Activated naive CD8-positive, alpha-beta T cell treated with anti-CD3 and anti-CD28 coated beads for 36 hours (primary cell): ENCODE measurements around the gene RRAS. TPM values are rescaled to one million over a fixed set of nuclear protein-coding genes. Genes with fewer than 3 reads are reported as not detected.

Source experiments
- DNase-seq: peaks from one replicate; pipeline ENCODE4 v3.0.0; 2021
- H3K27ac Mint-ChIP-seq: one replicate; pipeline ENCODE4 v1.8.0; 2022; ENCODE audit warnings: mild to moderate bottlenecking, moderate library complexity, mixed read lengths
- H3K27me3 Mint-ChIP-seq: one replicate; pipeline ENCODE4 v1.8.0; 2022; ENCODE audit warnings: mild to moderate bottlenecking, mixed read lengths
- H3K36me3 Mint-ChIP-seq: one replicate; pipeline ENCODE4 v1.8.0; 2021; ENCODE audit warnings: mild to moderate bottlenecking, mixed read lengths
- H3K4me1 Mint-ChIP-seq: one replicate; pipeline ENCODE4 v1.8.0; 2021; ENCODE audit warnings: mixed read lengths
- H3K4me3 Mint-ChIP-seq: one replicate; pipeline ENCODE4 v1.8.0; 2022; ENCODE audit warnings: mild to moderate bottlenecking, moderate library complexity, mixed read lengths
- H3K9me3 Mint-ChIP-seq: one replicate; pipeline ENCODE4 v1.8.0; 2022; ENCODE audit warnings: mixed read lengths
- total RNA-seq, 2 experiments: library from RNA; stranded (reverse); gene quantifications; one replicate each; pipeline ENCODE4 v1.2.3, GENCODE V29; 2021

RRAS gene
- total RNA-seq, 2 experiments from 2014 or later: 4.4 to 5.0 TPM

GRCh38 chr19:49665036-49665350 is 25.1 kb upstream of the RRAS start:
- DNase-seq: no peak
- H3K27ac Mint-ChIP-seq: peak overlapping the region; percentile 92
- H3K27me3 Mint-ChIP-seq: no peaks in the 10 kb centered on the region
- H3K4me3 Mint-ChIP-seq: peak overlapping the region; percentile 95
- H3K4me1 Mint-ChIP-seq: peaks cover 27% of the 10 kb centered on the region
- peaks cover 13% of the 10 kb centered on the region for H3K36me3 Mint-ChIP-seq
- H3K9me3 Mint-ChIP-seq: no peaks in the 10 kb centered on the region

GRCh38 chr19:49664171-49665035 is 24.5 kb upstream of the RRAS start:
- Mint-ChIP-seq H3K36me3 (peaks cover 13% of the 10 kb centered on the region), H3K4me3 (peak overlapping the region; percentile 95), H3K4me1 (peaks cover 27% of the 10 kb centered on the region), H3K9me3 (no peaks in the 10 kb centered on the region), H3K27me3 (no peaks in the 10 kb centered on the region), H3K27ac (peak overlapping the region; percentile 92)
- peak; percentile 86 for DNase-seq

DNA sequence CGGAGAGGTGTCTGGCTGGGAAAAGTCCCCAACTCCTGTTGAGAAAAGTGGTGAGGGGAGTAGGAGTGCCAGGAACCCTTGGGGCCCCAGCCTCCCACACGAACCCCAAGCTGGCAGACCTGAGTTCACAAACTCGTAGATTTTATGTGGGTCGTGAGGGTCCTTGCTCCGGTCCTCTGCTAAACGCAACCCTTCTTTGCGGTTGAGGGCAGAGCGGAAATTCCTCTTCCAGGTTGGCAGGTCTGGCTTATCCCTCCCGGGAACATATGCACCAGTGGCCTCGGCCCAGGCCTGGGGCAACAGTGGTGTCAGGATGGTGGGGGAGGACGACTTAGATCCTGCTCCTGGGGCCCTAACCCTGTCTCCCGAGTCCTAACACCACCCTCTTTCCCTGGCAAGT is 23.3 kb upstream of the RRAS start:
- Mint-ChIP-seq H3K27ac (peak overlapping the region; percentile 92), H3K36me3 (peaks cover 13% of the 10 kb centered on the region), H3K4me3 (peak overlapping the region; percentile 95), H3K9me3 (no peaks in the 10 kb centered on the region), H3K4me1 (peaks cover 28% of the 10 kb centered on the region), H3K27me3 (no peaks in the 10 kb centered on the region)
- DNase-seq: no peak

- Mint-ChIP-seq H3K4me1 (peaks cover 23% of the 10 kb centered on the region), H3K9me3 (no peaks in the 10 kb centered on the region), H3K4me3 (no peak overlapping the region), H3K27ac (no peak overlapping the region), H3K36me3 (peaks cover 16% of the 10 kb centered on the region), H3K27me3 (no peaks in the 10 kb centered on the region)
- DNase-seq: no peak
Measured at GRCh38 chr19:49662011-49662410, 22.1 kb upstream of the RRAS start.

DNA sequence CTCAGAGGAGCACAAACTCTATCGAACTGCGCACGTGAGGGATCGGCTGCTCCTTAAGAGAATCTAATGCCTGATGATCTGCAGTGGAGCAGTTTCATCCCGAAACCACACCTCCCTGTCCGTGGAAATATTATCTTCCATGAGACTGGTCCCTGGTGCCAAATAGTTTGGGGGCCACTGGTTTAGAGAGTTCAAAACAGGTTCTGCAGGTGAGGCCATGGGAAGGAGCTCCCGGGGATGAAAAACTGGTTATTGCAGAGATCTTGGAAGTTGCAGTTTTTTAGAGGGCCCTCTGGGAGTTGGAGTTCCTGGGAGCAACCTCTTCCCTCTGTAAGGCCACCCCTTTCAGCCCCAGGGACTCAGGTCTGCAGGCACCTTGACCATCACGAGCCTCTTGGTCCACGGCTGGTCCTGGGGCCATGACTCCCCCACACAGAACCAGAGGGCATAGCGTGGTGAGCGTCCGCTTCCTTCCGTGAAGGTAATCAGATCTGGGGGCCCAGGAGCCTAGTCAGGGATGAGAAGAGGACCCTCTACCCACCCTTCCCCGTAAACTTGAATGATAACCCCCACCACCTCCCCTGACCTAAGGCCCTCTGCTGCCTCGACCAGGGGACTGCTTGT is 20.5 kb upstream of the RRAS start:
- peaks cover 18% of the 10 kb centered on the region for H3K4me1 Mint-ChIP-seq
- peaks cover 16% of the 10 kb centered on the region for H3K36me3 Mint-ChIP-seq
- DNase-seq: no peak
- no peaks in the 10 kb centered on the region for H3K27me3 Mint-ChIP-seq
- no peaks in the 10 kb centered on the region for H3K9me3 Mint-ChIP-seq
- no peak overlapping the region for H3K27ac Mint-ChIP-seq
- no peak overlapping the region for H3K4me3 Mint-ChIP-seq

GRCh38 chr19:49658566-49659442 is 18.9 kb upstream of the RRAS start:
- peaks cover 15% of the 10 kb centered on the region for H3K4me1 Mint-ChIP-seq
- H3K9me3 Mint-ChIP-seq: no peaks in the 10 kb centered on the region
- DNase-seq: no peak
- no peak overlapping the region for H3K4me3 Mint-ChIP-seq
- peaks cover 15% of the 10 kb centered on the region for H3K36me3 Mint-ChIP-seq
- H3K27ac Mint-ChIP-seq: no peak overlapping the region
- H3K27me3 Mint-ChIP-seq: no peaks in the 10 kb centered on the region

DNA sequence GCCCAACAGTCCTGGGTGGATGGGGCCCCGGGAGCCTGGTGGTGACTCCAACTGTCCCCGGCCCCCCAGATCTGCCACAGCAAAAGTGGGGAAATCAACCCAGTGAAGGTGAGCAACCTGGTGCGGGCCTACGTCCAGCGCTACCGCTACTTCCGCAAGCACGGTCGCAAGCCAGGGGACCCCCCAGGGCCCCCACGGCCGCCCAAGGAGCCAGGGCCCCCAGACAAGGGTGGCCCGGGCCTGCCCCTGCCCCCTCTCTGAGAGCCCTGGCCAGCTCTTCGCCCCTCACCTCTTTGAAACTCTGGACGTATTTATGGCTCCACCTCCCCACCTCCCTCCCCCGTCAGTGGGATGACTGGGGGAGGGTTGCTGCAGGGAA is 18.2 kb upstream of the RRAS start:
- Mint-ChIP-seq H3K36me3 (peaks cover 15% of the 10 kb centered on the region), H3K27ac (no peak overlapping the region), H3K27me3 (no peaks in the 10 kb centered on the region), H3K9me3 (no peaks in the 10 kb centered on the region), H3K4me3 (no peak overlapping the region), H3K4me1 (peaks cover 9% of the 10 kb centered on the region)
- no peak for DNase-seq

DNA sequence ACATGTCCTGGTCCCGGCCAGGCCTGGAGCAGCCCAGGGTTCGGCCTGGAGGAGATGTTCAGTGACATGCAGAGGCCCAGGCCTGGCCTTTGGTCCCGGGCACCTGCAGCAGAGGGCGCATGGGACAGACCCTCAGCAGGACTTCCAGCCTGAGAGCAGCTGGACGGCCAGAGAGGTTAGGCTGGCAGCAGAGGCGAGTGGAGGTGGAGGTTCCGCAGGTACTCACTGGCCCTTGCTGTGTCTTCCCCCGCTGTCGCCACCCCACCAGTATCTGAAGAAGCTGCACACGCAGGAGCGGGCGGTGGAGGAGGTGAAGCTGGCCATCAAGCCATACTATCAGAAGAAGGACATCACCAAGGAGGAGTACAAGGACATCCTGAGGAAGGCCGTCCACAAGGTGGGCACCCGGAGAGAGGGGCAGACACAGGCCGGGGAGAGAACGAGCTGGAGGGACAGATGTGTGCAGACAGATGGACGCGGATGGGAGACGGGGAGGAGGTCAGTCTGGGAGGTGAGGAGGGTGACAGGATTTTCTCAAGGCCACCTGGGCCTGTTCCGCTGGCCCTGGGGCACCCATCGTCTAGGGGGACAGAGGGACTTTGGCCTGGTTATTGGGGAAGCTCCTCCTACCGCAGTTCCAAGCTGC is 17.7 kb upstream of the RRAS start:
- Mint-ChIP-seq H3K4me1 (peaks cover 4% of the 10 kb centered on the region), H3K27ac (peak overlapping the region; percentile 49), H3K27me3 (no peaks in the 10 kb centered on the region), H3K36me3 (peaks cover 10% of the 10 kb centered on the region), H3K4me3 (no peak overlapping the region), H3K9me3 (no peaks in the 10 kb centered on the region)
- DNase-seq: no peak

DNA sequence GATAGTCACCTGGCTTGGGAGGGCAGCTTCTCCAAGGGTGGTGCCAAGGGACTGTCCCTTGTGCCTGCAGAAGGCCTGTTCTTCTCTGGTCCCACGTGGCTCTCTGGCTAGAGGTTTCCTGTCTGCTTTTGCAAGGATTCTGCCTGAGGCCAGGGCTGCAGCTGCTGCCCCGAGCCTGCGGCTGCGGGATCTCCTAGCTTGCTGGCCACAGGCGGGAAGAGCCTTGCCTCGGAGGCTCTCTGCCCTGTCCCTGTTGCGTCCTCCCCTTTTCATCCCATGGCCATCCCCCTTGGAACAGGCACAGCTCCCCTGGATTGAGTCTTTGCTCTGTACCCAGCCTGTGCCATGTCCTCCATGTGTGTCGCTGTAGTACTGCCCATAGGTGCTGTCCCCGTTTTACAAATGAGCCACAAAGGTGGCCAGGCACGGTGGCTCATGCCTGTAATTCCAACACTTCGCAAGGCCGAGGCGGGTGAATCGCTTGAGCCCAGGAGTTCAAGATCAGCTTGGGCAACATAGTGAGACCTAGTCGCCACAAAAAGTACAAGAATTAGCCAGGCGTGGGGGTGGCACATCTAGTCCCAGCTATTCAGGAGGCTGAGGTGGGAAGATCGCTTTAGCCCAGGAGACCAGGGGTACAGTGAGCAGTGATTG is 16.6 kb upstream of the RRAS start:
- Mint-ChIP-seq H3K36me3 (peaks cover 8% of the 10 kb centered on the region), H3K4me3 (no peak overlapping the region), H3K27me3 (no peaks in the 10 kb centered on the region), H3K4me1 (peaks cover 3% of the 10 kb centered on the region), H3K27ac (no peak overlapping the region), H3K9me3 (no peaks in the 10 kb centered on the region)
- no peak for DNase-seq

DNA sequence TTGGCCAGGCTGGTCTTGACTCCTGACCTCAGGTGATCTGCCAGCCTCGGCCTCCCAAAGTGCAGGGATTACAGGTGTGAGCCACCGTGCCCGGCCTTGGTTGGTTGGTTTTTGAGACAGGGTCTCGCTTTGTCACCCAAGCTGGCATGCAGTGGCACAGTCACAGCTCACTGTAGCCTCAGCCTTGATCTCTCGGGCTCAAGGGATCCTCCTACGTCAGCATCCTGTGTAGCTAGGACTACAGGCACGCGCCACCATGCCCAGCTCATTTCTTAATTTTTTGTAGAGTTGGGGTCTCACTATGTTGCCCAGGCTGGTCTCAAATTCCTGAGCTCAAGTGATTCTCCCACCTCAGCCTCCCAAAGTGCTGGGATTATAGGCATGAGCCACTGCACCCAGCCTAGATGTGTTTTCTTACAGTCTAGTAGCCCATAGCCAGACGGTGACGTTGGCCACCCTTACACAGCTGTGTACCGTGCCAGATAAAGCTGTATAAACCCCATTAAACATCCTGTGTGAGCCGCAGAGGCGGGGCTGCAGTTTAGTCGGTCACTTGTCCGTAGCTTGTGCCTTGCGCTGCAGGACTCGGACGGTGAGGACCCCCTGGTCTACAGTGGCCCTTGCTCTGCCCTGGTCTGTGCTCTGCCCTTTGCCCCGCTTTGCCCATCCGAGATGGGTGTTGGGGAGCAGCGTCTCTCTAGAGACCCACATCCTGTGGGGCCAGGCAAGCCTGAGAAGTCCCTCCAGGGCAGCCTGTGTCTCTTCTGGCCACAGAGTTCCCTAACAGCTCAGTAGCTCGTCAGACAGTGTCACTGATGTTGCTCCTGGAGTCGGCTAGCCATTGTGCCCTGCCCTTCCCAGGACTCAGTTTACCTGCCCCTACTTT is 15.9 kb upstream of the RRAS start:
- Mint-ChIP-seq H3K4me1 (peaks cover 3% of the 10 kb centered on the region), H3K36me3 (peaks cover 10% of the 10 kb centered on the region), H3K27me3 (no peaks in the 10 kb centered on the region), H3K27ac (no peak overlapping the region), H3K4me3 (no peak overlapping the region), H3K9me3 (no peaks in the 10 kb centered on the region)
- no peak for DNase-seq

DNA sequence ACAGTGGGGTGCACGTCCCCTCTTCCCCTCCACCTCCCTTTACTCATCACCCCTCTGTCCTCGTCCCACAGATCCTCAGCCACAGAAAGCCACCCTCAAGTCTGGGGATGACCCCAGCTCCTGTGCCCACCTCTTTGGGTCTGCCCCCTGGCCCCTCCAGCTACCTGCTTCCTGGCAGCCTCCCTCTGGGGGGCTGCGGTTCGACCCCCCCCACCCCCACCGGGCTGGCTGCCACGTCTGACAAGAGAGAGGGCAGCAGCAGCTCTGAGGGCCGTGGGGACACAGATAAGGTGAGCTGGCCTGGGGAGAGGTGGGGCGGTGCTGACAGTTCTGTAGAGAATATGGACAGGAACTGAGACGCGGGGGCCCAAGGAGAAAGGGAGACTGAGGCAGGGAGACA is 14.6 kb upstream of the RRAS start:
- no peaks in the 10 kb centered on the region for H3K9me3 Mint-ChIP-seq
- peaks cover 3% of the 10 kb centered on the region for H3K4me1 Mint-ChIP-seq
- no peak overlapping the region for H3K27ac Mint-ChIP-seq
- no peaks in the 10 kb centered on the region for H3K27me3 Mint-ChIP-seq
- H3K4me3 Mint-ChIP-seq: no peak overlapping the region
- DNase-seq: no peak
- peaks cover 7% of the 10 kb centered on the region for H3K36me3 Mint-ChIP-seq

DNA sequence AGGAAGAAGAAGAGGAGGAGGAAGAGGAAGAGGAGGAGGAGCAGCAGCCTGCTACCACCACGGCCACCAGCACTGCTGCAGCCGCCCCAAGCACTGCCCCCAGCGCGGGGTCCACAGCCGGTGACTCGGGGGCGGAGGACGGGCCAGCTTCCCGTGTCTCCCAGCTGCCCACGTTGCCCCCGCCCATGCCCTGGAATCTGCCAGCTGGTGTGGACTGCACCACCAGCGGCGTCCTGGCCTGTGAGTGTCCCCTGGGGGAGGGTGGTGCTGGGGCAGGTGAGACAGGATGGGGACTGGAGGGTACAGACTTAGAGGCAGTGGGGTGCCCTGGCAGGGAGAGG is 13.5 kb upstream of the RRAS start:
- H3K4me3 Mint-ChIP-seq: no peak overlapping the region
- no peaks in the 10 kb centered on the region for H3K27me3 Mint-ChIP-seq
- DNase-seq: no peak
- no peak overlapping the region for H3K27ac Mint-ChIP-seq
- H3K4me1 Mint-ChIP-seq: no peaks in the 10 kb centered on the region
- H3K36me3 Mint-ChIP-seq: peaks cover 7% of the 10 kb centered on the region
- no peaks in the 10 kb centered on the region for H3K9me3 Mint-ChIP-seq

DNA sequence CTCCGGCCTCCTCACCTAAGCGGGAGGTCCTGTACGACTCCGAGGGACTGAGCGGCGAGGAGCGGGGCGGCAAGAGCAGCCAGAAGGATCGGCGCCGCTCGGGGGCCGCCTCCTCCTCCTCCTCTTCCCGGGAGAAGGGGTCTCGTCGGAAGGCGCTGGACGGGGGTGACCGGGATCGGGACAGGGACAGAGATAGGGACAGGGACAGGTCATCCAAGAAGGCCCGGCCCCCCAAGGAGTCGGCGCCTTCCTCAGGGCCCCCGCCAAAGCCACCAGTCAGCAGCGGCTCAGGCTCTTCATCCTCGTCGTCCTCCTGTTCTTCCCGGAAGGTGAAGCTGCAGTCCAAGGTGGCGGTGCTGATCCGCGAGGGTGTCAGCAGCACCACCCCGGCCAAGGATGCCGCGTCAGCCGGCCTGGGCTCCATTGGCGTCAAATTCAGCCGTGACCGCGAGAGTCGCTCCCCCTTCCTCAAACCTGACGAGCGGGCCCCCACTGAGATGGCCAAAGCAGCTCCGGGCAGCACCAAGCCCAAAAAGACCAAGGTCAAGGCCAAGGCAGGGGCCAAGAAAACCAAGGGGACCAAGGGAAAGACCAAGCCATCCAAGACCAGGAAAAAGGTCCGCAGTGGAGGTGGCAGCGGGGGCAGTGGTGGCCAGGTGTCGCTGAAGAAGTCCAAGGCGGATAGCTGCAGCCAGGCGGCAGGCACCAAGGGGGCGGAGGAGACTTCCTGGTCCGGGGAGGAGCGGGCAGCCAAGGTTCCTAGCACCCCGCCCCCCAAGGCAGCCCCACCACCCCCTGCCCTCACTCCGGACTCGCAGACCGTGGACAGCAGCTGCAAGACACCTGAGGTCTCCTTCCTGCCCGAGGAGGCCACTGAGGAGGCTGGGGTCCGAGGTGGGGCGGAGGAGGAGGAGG is 12.9 kb upstream of the RRAS start:
- Mint-ChIP-seq H3K27ac (no peak overlapping the region), H3K36me3 (peaks cover 7% of the 10 kb centered on the region), H3K27me3 (no peaks in the 10 kb centered on the region), H3K4me1 (no peaks in the 10 kb centered on the region), H3K9me3 (no peaks in the 10 kb centered on the region), H3K4me3 (no peak overlapping the region)
- no peak for DNase-seq
